GM21367 (cell line): ENCODE results near the gene LARP4B.

Experiments
- ATAC-seq: cut with Tn5 transposase; IDR thresholded peaks from one replicate; pipeline ENCODE4 v1.9.1; 2021; ENCODE audit not compliant: unreplicated experiment

LARP4B gene

DNA sequence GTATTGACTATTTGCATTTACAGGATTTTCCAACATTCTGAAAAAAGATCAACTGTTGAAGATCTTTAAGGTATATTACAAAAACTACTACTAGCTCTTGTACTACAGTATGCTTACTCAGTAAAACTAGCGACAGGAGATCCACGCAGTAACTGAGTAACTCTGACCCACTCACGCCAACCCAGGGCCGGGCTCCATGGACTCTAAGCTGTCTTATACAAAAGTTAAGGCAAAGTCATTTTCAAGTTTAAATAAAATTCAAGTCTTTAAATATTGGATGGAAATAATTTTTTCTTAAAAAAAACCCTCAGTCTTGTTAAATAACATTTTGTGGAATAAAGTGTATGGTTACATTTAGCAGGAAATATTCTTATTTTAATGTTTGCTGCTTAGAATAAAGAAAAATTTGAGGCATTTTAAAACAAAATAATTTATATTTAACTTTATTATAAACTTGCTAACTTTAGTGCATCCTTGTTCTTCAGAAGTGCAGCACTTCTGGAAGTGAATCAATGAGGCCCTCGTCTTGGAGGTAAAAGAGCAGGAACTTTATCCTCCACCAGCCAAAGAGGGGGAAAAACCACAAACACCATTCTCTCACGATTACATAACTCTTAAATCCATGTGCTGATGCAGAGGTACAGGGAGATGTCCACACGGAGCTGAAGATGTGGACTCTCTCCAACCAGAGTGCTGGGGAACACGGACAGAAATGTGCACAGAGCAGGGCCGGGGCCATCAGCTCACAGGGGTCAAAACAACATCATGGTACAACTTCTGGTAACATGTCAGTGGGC lies 119.9 kb downstream of the LARP4B start:
- no peak for ATAC-seq

DNA sequence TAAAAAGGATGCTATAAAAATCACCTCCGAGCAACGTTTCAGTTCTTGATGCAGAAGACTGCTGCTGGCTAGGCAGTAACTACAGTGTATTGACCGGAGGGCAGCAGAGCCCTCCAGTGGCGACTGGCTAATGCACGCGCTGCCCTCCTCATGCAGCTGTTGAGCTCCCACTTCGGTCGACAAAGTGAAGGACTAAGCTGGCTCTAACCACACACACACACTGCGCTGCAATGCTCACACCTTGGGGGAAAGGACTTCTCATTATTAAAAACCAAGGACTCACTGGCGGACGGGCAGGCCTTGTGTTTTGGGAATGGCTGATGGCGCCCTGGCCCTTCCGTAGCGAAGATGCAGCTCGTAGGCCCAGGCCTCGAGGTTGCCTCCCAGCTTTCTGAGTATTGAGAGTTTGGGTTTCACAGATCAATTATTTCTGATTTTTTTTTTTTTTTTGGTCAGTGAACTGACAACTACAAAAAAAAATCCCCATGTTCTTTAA lies 121.1 kb downstream of the LARP4B start:
- no peak for ATAC-seq

DNA sequence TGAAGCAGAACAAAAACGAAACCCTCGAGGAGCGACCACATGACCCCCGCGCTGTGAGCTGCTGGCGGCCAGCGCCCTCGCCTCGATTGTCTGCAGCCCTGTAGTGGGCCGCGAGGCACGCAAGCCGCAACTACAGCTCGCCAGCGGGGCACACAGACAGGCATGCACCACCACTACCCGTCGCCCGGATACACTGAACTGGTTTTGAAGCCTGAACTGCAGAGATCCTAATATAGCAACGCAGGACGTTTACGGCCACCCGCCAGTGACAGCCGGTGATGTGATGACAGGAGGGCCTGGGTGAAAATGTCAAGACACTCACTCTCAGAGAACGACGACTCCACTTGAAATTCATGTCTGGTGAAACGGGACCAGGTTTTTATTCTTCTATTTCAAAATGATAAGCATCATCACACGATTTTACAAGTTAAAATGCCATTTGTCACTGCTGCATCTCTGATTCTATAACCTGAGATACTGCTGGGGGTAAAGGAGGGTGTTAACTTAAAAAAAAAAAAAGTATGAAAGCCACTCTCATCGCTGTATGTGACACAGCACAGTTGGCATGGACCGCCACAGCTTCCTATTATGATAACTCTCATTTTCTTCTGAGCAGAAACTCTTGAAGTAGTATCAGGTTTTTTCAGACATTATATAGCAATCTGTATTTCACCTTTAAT lies 121.7 kb downstream of the LARP4B start:
- ATAC-seq, result no peak

DNA sequence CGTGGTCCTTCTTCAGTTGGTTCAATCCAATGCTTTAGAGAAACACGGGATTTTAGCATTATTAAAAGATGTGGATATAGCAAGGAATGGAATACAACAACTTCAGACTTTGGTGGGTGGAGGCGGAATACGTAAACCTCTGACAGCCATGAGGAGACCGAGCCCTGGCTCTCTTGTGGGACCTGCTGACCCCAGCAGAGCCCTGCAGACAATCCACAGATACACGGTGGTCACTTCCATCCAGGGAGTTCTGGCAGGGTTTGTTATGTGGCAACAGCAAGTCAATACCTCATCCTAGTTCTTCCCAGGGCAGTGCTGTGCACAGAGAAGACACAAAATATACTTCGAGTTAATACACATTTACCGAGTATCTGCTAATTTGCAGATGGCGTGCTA lies 123.5 kb downstream of the LARP4B start:
- ATAC-seq, result no peak

DNA sequence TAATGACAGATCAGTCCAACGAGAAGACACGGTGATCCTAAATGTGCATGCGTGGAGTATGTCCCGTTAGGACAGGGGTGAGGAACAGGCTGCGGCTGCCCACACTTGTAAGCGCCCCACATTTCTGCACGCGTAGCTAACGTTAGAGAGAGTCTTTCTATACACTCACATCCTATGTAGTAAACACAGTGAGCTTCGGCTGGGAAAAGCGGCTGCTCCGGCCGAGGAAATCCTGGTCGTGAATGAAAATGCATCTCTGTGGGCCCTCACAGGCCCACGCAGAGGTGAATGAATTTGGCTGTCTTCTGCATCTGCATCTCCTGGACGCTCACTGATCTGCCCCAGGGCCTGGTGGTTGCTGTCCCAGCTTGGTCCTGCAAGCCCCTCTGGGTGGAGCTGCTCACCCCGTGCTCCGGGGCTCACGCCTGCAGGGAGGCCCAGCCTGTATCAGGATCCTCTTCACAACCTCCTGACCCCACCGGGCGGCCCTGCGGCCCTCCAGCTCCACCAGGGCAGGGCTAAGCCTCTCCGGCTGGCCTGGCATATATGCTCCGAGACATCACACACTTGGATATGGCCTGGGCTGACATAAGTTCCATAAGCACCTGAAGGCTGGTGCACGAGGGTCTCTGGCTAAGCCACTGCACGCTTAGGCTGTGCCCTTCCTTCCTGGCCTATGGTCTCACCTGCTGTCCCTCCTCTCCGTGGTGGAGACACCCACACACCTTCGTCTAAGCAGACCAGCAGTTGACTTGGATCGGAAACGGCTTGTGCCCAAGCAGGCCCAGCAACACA lies 124.1 kb downstream of the LARP4B start:
- ATAC-seq, result no peak

DNA sequence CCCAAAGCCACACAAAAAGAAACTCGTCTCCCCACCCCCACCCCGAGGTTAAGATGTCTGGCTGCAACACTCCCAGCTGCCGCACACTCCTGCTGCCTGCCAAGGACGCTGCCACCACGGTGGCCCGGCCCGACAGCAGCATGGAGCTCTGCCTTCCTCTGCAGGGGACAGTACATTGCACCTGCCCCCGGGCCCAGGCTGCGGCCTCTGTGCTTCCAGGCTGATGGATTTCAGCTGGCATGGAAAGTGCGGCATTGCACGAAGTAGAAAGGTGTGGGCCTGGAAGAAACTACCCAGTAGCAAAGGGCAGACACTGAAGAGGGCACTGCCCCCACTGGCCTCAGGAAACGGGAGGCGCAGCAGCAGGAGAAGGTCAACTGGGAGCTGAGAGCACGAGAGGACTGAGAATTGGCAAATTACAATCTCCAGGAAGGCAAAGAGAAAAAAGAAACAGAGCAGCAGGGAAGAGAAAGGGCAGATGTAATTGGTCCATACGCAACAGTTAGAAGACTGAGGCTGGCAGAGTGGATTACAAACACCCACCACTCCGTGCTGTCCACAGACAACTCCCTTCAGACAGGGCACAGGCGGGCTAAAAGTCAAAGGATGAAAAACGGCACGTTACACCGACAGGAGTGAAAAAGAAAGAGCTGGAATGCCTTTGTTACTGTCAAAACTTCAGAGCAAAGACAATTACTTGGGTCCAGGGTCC lies 124.9 kb downstream of the LARP4B start:
- ATAC-seq, result no peak

DNA sequence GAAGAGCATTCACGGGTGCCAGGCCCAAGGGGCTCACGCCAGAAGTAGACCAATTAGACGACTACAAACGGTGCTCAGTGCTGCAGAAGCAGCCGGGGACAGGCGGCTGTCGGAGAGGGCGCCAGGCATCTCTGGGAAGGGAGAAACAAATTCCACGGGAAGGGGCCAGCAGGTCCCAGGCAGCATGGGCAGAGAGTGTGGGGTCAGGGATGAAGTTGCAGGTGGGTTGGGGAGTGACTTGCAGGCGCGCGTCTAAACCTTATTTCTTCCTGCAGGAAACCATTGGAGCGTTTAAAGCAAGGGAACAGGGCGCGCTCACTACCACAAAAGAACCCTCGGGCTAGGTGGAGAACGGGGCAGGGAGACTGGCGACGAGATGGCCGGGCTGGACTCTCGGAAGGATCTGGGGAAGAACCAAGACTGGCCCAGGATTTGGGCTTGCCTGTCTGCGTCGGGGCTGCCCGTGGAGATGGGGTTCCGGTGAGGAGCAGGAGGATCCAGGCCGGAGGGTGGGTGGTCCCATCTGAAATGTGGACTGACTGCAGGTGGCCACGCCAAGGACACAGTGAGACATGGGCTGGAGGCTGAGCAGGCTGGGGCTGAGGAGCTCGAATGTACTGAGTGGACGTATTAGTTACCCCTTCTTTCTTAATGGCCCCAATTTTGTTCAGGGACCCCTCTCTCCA lies 125.7 kb downstream of the LARP4B start:
- no peak for ATAC-seq

DNA sequence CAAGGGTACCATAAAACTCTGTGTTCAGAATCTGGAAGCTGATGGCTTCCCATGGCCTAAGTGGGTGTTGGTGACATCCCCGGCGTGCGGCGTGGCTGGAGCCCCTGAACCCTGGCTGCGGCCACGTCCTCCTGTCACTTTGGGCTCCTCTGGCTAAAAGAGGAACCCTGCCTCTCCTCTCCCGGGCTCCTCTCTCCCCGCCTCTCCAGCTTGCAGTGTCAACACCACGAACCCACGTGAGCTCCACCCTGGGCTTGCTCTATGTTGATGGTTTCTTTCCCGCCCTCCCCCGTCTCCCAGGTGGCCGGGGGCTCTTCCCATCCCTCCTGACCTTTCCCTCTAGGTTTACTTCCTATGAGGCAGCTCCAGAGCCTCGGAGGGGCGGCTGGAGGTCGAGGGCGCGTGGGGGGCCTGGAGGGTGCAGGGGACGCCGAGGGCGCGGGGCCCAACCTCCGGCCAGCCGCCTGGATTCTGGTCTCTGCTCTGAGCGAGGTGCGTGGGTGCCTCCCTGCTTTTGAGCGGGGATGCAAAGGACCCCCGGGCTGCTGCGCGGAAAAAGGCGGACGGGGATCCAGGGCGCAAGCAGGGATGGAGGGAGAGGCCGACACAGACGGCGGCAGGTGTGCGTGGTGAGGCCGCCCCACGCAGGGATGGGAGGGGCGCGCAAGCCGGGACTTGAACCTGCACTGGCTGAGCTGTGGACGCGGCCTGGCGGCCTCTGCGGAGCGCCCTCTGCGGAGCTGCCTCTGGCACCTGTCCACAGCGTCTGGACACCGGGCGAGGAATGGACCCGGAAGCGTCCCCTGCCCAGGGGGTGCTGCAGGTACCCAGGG lies 126.5 kb downstream of the LARP4B start:
- ATAC-seq, result no peak

DNA sequence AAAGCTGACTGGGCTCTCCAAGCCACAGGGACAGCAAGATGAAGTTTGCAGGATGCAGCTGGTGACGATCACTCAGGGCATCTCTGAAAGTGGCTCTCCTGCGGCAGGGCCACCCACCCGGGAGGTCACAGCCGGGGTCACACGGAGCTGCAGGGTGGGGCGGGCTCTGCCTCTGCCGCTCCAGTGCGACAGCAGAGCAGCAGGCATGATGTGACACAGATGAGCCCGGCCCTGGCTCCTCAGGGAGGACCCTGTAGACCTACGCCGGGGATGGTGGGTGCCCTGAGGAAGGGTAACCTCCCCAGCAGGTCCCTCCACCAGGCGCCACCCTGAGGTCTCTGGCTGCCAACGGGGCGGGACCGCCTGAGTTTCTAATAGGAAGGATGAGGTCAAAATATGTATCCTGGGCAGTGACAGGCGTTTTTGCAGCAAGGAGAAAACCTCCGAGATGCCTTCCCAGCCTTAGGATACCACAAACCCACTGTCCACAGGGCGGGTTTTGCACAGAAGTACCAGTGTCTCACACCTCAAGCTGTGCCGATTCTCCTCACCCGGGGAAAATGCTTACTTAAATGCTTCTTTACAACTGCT lies 127.2 kb downstream of the LARP4B start:
- no peak for ATAC-seq

DNA sequence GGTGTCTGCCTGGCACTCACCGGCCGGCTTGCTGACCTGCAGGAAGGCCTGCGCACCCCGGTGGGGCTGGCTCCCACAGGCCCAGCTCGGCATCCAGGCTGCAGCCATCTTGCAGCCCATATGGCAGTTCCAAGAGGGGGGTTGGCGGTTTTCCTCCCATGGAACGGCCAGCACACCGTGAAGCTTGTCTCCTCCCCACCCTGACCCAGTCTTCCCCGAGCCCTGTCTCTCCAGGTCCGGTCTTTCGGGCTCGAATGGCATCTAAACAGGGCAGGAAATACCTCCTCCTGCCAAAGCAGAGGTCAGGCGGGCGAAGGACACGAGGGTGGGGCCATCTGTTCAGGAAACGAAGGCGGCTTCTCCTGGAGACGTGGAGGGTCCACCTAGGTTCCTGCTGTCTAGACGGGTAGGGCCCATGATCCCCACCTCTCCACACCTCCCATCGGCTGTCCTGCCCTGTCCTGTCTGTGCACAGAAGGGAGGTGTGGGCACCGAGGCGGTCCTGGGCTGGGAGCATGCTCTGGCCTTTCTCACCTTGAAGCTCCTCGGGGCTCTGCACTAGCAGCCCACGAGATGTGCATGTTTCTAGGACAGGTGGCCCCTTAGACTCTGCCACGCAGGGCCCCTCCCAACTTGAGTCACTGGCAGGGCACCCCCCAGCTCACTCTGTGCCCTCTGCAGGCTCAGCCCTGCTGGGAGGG lies 128.3 kb downstream of the LARP4B start:
- ATAC-seq, result no peak

DNA sequence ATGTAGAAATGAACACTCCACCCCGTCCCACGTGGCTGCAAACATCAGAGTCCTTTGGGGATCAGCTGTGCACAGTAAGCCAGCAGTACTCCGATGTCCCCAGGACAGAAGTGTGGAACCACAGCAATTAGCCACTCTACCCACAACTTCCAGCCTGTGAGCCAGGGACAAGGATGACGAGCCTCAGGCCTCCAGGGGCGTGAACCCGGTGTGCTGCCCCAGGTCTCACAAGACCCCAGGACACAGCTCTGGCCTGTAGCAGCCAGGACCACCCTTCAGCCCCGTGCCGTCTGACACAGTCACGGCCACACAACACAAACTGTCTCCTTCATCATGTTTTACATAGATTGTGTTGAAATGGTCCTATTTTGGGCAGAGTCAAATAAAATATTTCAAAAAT lies 129.0 kb downstream of the LARP4B start:
- no peak for ATAC-seq

DNA sequence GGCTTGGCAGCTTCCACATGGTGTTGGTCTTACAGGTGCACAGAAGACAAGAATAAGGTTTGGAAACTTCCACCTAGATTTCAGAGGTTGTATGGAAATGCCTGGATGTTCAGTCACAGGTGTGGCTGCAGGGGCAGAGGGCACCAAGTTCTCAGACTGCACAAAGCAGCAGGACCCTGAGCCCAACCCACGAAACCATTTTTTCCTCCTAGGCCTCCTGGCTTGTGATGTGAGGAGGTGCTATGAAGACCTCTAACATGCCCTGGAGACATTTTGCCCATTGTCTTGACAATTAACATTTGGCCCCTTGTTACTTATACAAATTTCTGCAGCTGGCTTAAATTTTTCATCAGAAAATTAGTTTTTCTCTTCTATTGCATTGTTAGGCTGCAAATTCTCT lies 134.3 kb downstream of the LARP4B start:
- no peak for ATAC-seq

DNA sequence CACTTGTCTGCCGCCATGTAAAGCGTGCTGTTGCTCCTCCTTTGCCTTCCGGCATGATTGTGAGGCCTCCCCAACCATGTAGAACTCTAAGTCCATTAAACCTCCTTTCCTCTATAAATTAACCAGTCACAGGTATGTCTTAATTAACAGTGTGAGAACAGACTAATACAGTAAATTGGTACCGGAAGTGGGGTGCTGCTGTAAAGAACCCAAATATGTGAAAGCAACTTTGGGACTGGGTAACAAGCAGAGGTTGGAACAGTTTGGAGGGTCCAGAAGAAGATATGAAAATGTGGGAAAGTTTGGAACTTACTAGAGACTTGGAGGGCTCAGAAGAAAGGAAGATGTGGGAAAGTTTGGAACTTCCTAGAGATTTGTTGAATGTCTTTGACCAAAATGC lies 135.3 kb downstream of the LARP4B start:
- no peak for ATAC-seq

DNA sequence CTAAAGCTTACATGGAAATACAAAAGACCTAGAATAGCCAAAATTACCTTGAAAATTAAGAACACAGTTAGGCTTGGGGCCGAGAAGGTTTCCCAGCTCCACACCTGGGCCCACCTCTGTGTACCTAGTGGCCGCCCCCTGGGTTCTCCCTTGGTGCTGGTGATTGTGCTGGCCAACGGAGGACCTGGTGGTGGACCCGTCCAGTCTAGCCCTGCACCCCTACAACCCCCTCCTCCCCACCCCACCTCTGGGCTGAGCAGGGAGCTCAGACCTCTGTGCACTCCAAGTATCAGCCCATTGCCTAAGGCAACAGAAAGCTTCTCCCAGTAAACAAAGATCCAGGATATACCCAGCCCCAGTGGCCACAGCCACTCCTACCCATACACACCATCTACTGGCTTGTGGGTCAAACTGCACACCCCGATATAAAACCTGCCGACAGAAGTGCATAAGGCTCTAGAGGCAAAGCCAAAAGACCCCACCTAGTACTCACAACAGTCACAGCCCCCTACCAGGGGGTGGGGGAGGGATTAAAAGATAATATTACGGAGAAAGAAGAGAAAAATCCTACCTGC lies 137.0 kb downstream of the LARP4B start:
- no peak for ATAC-seq

DNA sequence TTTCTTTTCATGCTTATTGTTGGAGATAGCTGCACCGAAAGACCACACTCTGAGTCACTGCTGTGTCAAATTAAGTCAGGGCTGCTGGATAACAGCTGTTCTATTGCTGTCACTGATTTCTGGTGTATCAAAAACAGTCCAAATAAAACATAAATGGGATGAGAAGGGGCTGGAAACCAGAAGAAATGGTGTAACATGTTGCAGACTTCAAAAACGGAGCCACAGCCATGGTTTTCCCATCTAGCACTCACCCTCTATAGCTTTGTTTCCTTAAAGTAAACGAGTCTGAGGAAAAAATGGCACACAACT lies 138.8 kb downstream of the LARP4B start:
- ATAC-seq, result no peak

DNA sequence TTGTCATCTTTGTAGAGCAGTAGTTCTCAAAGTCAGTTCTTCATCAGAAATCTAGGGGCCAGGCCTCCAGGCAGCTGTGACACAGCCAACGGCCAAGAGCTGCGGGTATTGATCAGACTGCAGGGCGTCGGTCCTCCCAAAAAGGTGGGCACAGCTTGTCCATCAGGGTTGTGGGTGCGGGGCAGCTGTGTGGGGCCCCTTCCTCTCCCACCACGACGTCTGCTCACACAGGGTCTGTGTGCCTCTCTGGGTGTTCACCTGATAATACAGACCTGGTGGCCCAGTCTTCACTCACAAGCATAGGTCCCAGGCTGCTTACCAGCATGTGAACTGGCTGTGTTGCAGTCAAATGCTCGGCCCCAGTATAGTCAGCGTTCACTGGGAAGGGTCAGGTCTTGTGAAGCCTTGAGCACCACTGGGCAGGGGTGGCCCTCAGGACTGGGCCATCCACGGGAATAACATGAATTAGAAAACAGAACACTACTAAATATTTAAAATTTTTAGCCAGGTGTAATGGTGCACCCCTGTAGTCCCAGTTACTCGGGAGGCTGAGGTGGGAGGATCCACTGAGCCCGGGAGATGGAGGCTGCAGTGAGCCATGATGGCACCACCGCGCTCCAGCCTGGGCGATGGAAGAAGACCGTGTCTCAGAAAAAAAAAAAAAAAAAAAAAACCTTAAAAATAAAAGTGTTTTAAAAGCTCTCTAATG lies 139.3 kb downstream of the LARP4B start:
- ATAC-seq, result no peak

DNA sequence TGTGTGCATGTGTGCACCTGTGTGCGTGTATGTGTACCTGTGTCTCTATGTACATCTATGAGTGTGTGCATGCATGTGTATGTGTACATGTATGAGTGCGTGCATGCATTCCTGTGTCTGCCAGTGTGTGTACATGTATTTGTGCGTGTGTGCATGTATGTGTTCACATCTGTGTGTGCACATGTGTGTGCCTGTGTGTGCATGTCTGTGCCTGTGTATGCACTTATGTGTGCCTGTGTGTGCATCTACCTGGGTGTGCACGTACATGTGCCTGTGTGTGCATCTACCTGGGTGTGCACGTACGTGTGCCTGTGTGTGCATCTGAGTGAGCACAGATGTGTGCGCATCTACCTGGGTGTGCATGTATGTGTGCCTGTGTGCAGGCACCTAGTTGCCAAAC lies 139.9 kb downstream of the LARP4B start:
- ATAC-seq, result no peak
